Measurements from ENCODE around the gene GTPBP1.

The GTPBP1 gene

DNA sequence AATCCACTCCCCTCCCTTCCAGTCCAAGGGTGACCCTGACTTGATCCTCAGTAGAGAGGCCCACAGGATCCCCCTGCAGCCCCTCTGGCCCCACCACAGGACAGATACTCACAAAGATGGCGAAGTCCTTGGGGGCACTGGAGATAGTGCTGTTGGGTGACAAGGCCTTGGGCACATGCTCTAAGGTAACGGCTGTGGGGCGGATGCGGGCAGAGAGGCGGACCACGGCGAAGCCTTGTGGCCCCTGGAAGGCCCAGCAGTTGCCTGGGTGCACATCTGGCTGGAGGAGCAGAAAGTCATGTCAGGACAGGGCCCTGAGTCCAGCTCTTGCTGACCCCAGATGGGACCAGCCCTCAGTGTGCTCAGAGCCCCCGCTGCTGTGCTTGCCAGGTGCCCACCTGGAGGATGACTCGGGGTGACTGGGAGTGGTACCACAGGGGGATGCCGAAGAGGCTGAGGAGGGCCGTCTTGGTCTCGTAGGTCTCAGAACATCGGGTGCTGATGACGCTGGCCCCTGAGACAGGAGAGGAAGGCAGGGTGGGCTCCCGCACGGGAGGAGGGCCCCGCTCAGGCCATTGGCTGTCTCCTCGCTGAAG, 32.8 kb downstream of the GTPBP1 start:
- Mint-ChIP-seq H3K9me3 (no peaks in the 10 kb centered on the region), H3K27ac (no peak overlapping the region), H3K27me3 (ENCODE audit: low read depth) (no peaks in the 10 kb centered on the region), H3K4me1 (peaks cover 12% of the 10 kb centered on the region), H3K36me3 (ENCODE audit: low read depth) (peaks cover 57% of the 10 kb centered on the region), H3K4me3 (no peak overlapping the region)
- no peak for TF ChIP-seq CTCF (IDR thresholded peaks at IDR 0.05; ENCODE audit: unreplicated experiment in 3 of 3)

GRCh38 chr22:38739300-38740055, 33.7 kb downstream of the GTPBP1 start:
- H3K4me3 Mint-ChIP-seq = no peak overlapping the region
- no peak for TF ChIP-seq CTCF (IDR thresholded peaks at IDR 0.05; ENCODE audit: unreplicated experiment in 3 of 3)
- no peaks in the 10 kb centered on the region for H3K27me3 Mint-ChIP-seq (ENCODE audit: low read depth)
- H3K36me3 Mint-ChIP-seq (ENCODE audit: low read depth) = peaks cover 55% of the 10 kb centered on the region
- no peaks in the 10 kb centered on the region for H3K9me3 Mint-ChIP-seq
- peaks cover 3% of the 10 kb centered on the region for H3K4me1 Mint-ChIP-seq
- H3K27ac Mint-ChIP-seq = no peak overlapping the region

DNA sequence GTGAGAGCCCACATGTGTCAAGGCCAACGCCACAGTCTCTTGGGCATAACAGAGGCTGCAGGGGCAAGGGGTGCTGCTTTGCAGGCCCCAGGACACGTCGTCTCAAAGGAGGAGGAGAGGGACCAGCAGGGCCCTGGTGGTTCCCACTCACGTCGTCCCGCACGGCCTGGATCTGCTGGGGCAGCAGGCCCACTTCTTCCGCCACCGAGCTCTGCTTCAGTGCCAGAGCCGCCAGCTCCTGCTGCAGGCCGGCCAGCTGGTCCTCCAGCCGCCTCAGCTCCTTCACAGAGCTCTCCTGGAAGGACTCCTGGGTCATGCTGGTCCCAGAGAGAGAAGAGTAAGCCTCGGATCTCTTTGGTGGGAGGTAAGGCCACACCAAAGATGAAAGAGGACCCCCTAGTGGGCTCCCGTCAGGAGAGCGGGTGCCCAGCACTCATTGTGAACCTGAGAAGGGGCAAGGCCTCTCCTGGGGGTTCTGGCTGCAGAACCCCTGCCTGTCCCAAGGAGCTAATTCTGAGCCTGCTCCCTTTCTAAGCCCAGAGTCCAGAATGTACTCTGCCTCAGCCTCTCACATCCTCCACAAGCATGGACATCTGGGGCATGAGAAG, 34.5 kb downstream of the GTPBP1 start:
- no peak overlapping the region for H3K4me3 Mint-ChIP-seq
- TF ChIP-seq CTCF (IDR thresholded peaks at IDR 0.05; ENCODE audit: unreplicated experiment in 3 of 3) = no peak
- peaks cover 56% of the 10 kb centered on the region for H3K36me3 Mint-ChIP-seq (ENCODE audit: low read depth)
- H3K9me3 Mint-ChIP-seq = no peaks in the 10 kb centered on the region
- no peaks in the 10 kb centered on the region for H3K27me3 Mint-ChIP-seq (ENCODE audit: low read depth)
- no peak overlapping the region for H3K27ac Mint-ChIP-seq
- H3K4me1 Mint-ChIP-seq = peaks cover 6% of the 10 kb centered on the region

GRCh38 chr22:38740754-38741153, 35.0 kb downstream of the GTPBP1 start:
- TF ChIP-seq CTCF (IDR thresholded peaks at IDR 0.05; ENCODE audit: unreplicated experiment in 3 of 3) = no peak
- no peak overlapping the region for H3K4me3 Mint-ChIP-seq
- peaks cover 56% of the 10 kb centered on the region for H3K36me3 Mint-ChIP-seq (ENCODE audit: low read depth)
- H3K9me3 Mint-ChIP-seq = no peaks in the 10 kb centered on the region
- peaks cover 7% of the 10 kb centered on the region for H3K4me1 Mint-ChIP-seq
- no peaks in the 10 kb centered on the region for H3K27me3 Mint-ChIP-seq (ENCODE audit: low read depth)
- no peak overlapping the region for H3K27ac Mint-ChIP-seq

DNA sequence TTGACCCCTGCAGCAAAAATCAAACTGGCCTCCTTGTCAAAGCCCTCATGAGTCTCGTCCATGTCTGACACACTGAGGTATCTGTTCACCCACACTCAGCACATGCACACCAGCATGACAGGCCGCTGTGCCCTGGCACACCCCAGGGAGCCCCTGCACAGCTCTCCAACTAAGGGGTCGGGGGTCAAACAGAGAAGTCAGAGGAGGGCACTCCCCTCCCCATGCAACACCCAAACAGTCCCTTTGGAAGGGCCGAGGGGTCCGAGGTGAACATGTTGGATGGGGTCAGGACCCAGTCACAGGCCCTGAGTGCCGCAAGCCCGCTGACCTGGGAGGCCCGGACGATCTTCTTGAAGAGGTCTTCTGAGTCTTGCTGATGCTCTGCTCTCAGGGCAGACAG, 35.4 kb downstream of the GTPBP1 start:
- TF ChIP-seq CTCF (IDR thresholded peaks at IDR 0.05; ENCODE audit: unreplicated experiment in 3 of 3) = no peak
- Mint-ChIP-seq H3K4me1 (peaks cover 7% of the 10 kb centered on the region), H3K36me3 (ENCODE audit: low read depth) (peaks cover 56% of the 10 kb centered on the region), H3K4me3 (no peak overlapping the region), H3K27me3 (ENCODE audit: low read depth) (no peaks in the 10 kb centered on the region), H3K27ac (no peak overlapping the region), H3K9me3 (no peaks in the 10 kb centered on the region)

All from nephron (organoid).